Measurements from ENCODE around the gene AGPAT4.
"Not testable (repeated sequence)": the region's sequence is repeated elsewhere in the genome, so short reads cannot be mapped to it uniquely, and the experiment has no call there.

The AGPAT4 gene

GRCh38 chr6:161139766-161140553, 133.9 kb downstream of the AGPAT4 start:
- no peak for DNase-seq (ENCODE audit: low read depth in 1 of 2, low spot score in 1 of 2)

- no peak for DNase-seq (ENCODE audit: low read depth in 1 of 2, low spot score in 1 of 2)
Observed at GRCh38 chr6:161139304-161139765, 134.5 kb downstream of the AGPAT4 start.

- no peak for DNase-seq (ENCODE audit: low read depth in 1 of 2, low spot score in 1 of 2)
Observed at GRCh38 chr6:161138543-161139303, 135.1 kb downstream of the AGPAT4 start.

- DNase-seq (ENCODE audit: low read depth in 1 of 2, low spot score in 1 of 2): no peak
Observed at GRCh38 chr6:161137839-161138542, 135.9 kb downstream of the AGPAT4 start.

- DNase-seq (ENCODE audit: low read depth in 1 of 2, low spot score in 1 of 2): no peak
Observed at GRCh38 chr6:161137320-161137719, 136.5 kb downstream of the AGPAT4 start.

- no peak for DNase-seq (ENCODE audit: low read depth in 1 of 2, low spot score in 1 of 2)
Observed at GRCh38 chr6:161136655-161137054, 137.2 kb downstream of the AGPAT4 start.

GRCh38 chr6:161135695-161136591, 137.9 kb downstream of the AGPAT4 start:
- no peak for DNase-seq (ENCODE audit: low read depth in 1 of 2, low spot score in 1 of 2)

- no peak for DNase-seq (ENCODE audit: low read depth in 1 of 2, low spot score in 1 of 2)
Observed at GRCh38 chr6:161134550-161135298, 139.1 kb downstream of the AGPAT4 start.

- DNase-seq (ENCODE audit: low read depth in 1 of 2, low spot score in 1 of 2): no peak
Observed at GRCh38 chr6:161133963-161134362, 139.9 kb downstream of the AGPAT4 start.

GRCh38 chr6:161132384-161132783, 141.5 kb downstream of the AGPAT4 start:
- DNase-seq (ENCODE audit: low read depth in 1 of 2, low spot score in 1 of 2): no peak

- no peak for DNase-seq (ENCODE audit: low read depth in 1 of 2, low spot score in 1 of 2)
Observed at GRCh38 chr6:161130967-161131766, 142.7 kb downstream of the AGPAT4 start.

- no peak for DNase-seq (ENCODE audit: low read depth in 1 of 2, low spot score in 1 of 2)
Observed at GRCh38 chr6:161130541-161130940, 143.3 kb downstream of the AGPAT4 start.

GRCh38 chr6:161128680-161129196, 145.1 kb downstream of the AGPAT4 start:
- DNase-seq (ENCODE audit: low read depth in 1 of 2, low spot score in 1 of 2): no peak

- DNase-seq (ENCODE audit: low read depth in 1 of 2, low spot score in 1 of 2): no peak
Observed at GRCh38 chr6:161128230-161128629, 145.6 kb downstream of the AGPAT4 start.

- no peak for DNase-seq (ENCODE audit: low read depth in 1 of 2, low spot score in 1 of 2)
Observed at GRCh38 chr6:161127071-161127740, 146.7 kb downstream of the AGPAT4 start.

- no peak for DNase-seq (ENCODE audit: low read depth in 1 of 2, low spot score in 1 of 2)
Observed at GRCh38 chr6:161125591-161125990, 148.3 kb downstream of the AGPAT4 start.

- DNase-seq (ENCODE audit: low read depth in 1 of 2, low spot score in 1 of 2): not testable (repeated sequence)
Observed at GRCh38 chr6:161123319-161123718, 150.5 kb downstream of the AGPAT4 start.

GRCh38 chr6:161117942-161118341, 155.9 kb downstream of the AGPAT4 start:
- no peak for DNase-seq (ENCODE audit: low read depth in 1 of 2, low spot score in 1 of 2)
